K562 (cell line): Measurements from ENCODE around the gene CD40. TPM values are rescaled to one million over a fixed set of nuclear protein-coding genes. Genes with fewer than 3 reads are reported as not detected.

ENCODE experiments used
- ATAC-seq: fragments of 200-7000 bp; cut with Tn5 transposase; 3 replicates; pipeline ENCODE4 v1.9.1; 2020; ENCODE audit warnings: moderate library complexity
- BruUV-seq: library from RNA; stranded (reverse); fragments of 400-500 nt; replicated peaks from 2 replicates; lab custom pipeline; 2021; lab: Mats Ljungman, UMichigan
- CTCF ChIA-PET: fragments of 300-600 bp; formaldehyde crosslinking; extraction: SDS; loops from one replicate; lab custom pipeline; 2021; ENCODE audit warnings: low intra/inter-chr PET ratio; lab: Yijun Ruan, JAX
- POLR2A ChIA-PET: fragments of 300-600, 350-650 bp; sonication (Branson Sonifier 250); formaldehyde crosslinking; extraction: SDS; loops from one replicate; lab custom pipeline; 2021; ENCODE audit warnings: antibody characterized with exemption, inconsistent platforms; lab: Yijun Ruan, JAX
- DNase-seq, 4 experiments: peaks; one replicate each; pipeline versions ENCODE4 v3.0.0 to v3.0.0-alpha.2; 2011 to 2018; ENCODE audit warnings: low spot score in 3 of 4, mixed read lengths in 3 of 4; ENCODE audit errors: extremely low read depth in 1 of 4
- FAIRE-seq: peaks from 2 replicates; lab custom pipeline; 2011; peaks lifted over from hg19 to GRCh38; lab: Jason Lieb, UNC
- H2AFZ ChIP-seq: 2 replicates; pipeline ENCODE4 v1.6.0; 2011; ENCODE audit warnings: low read depth, low read length, control low read depth, inconsistent platforms
- H3K27ac ChIP-seq: fragments of 200-600 bp; 3 replicates; pipeline ENCODE4 v1.8.0; 2011; ENCODE audit warnings: low read depth, mild to moderate bottlenecking, control low read depth, inconsistent platforms, low read length, moderate library complexity, mixed read lengths; ENCODE audit errors: extremely low read depth
- H3K27me3 ChIP-seq, 2 experiments: fragments of 300-600 bp in 1 of 2; 2 replicates in 1 of 2; 3 replicates in 1 of 2; pipeline versions ENCODE4 v1.6.0 to v1.8.0; 2011; ENCODE audit warnings: inconsistent platforms in 2 of 2, low read length in 2 of 2, mild to moderate bottlenecking in 1 of 2, mixed read lengths in 1 of 2, moderate library complexity in 1 of 2; ENCODE audit not compliant: control insufficient read depth in 2 of 2, insufficient read depth in 2 of 2
- H3K36me3 ChIP-seq: fragments of 300-600 bp; 3 replicates; pipeline ENCODE4 v1.8.0; 2011; ENCODE audit warnings: mild to moderate bottlenecking, low read length, inconsistent platforms; ENCODE audit not compliant: control insufficient read depth, insufficient read depth
- H3K4me1 ChIP-seq, 2 experiments: fragments of 200-600 bp in 1 of 2; replicated peaks in 1 of 2; 2 replicates in 1 of 2; 3 replicates in 1 of 2; pipeline versions ENCODE4 v1.5.1 to v1.8.0; 2011; ENCODE audit warnings: inconsistent platforms in 2 of 2, low read length in 2 of 2, mild to moderate bottlenecking in 1 of 2, mixed read lengths in 1 of 2, moderate library complexity in 1 of 2; ENCODE audit not compliant: control insufficient read depth in 2 of 2, insufficient read depth in 2 of 2
- H3K4me2 ChIP-seq: 2 replicates; pipeline ENCODE4 v1.6.1; 2011; ENCODE audit warnings: low read length, control low read depth, inconsistent platforms, mixed read lengths; ENCODE audit not compliant: insufficient read depth
- H3K4me3 ChIP-seq: fragments of 200-600 bp; sonication (generic), shearing (Covaris generic); 2 replicates; pipeline ENCODE4 v1.5.1; 2016; ENCODE audit warnings: control low read depth, inconsistent platforms
- H3K79me2 ChIP-seq: fragments of 200-600 bp; 3 replicates; pipeline ENCODE4 v1.8.0; 2011; ENCODE audit warnings: low read length, inconsistent platforms; ENCODE audit not compliant: control insufficient read depth, insufficient read depth
- H3K9ac ChIP-seq, 2 experiments: 2 replicates each; pipeline versions ENCODE4 v1.6.0 to v1.6.1; 2011; ENCODE audit warnings: low read depth in 2 of 2, low read length in 2 of 2, control low read depth in 1 of 2, inconsistent platforms in 1 of 2, mild to moderate bottlenecking in 1 of 2, mixed read lengths in 1 of 2; ENCODE audit not compliant: insufficient read depth in 1 of 2
- H3K9me1 ChIP-seq: one replicate; pipeline ENCODE4 v1.6.0; 2011; ENCODE audit warnings: inconsistent platforms, mild to moderate bottlenecking, low read length, moderate library complexity; ENCODE audit not compliant: control insufficient read depth, insufficient read depth
- H3K9me3 ChIP-seq: replicated peaks from 2 replicates; pipeline ENCODE4 v1.5.1; 2011; ENCODE audit warnings: low read depth, low read length, inconsistent platforms; ENCODE audit not compliant: control insufficient read depth, insufficient read depth
- H4K20me1 ChIP-seq: replicated peaks from 2 replicates; pipeline ENCODE4 v1.6.1; 2011; ENCODE audit warnings: low read length, inconsistent platforms, mixed read lengths; ENCODE audit not compliant: control insufficient read depth, insufficient read depth
- ARID3A ChIP-seq: IDR thresholded peaks from 2 replicates; pipeline ENCODE4 v1.6.1; 2012; ENCODE audit warnings: low read depth, low read length, improper control_type of control experiment, borderline replicate concordance
- CHD2 ChIP-seq: IDR thresholded peaks from 2 replicates; pipeline ENCODE4 v1.6.1; 2011; ENCODE audit warnings: low read depth, low read length
- MTA3 ChIP-seq: fragments of 450-650 bp; formaldehyde crosslinking; IDR thresholded peaks from 2 replicates; pipeline ENCODE4 v1.6.1; 2017; ENCODE audit warnings: mild to moderate bottlenecking, borderline replicate concordance
- SREBF1 ChIP-seq: fragments of 150-350 bp; IDR thresholded peaks from 2 replicates; pipeline ENCODE4 v1.6.1; 2014; ENCODE audit warnings: antibody characterized with exemption, low read depth, low read length, borderline replicate concordance
- WGBS: fragments of 100-300 bp; shearing (Covaris generic); methylation state at CpG from one replicate; pipeline ENCODE4 v1.1.6; 2016; ENCODE audit warnings: low coverage, mixed read lengths; ENCODE audit not compliant: insufficient coverage; ENCODE audit errors: missing lambda C conversion rate; 5-methylcytosine and 5-hydroxymethylcytosine counted together
- in situ Hi-C: fragments of 300-500 bp; cut with MboI; formaldehyde crosslinking; loops from 4 replicates; pipeline ENCODE4 v1.15.0; 2018; ENCODE audit warnings: inconsistent platforms, mixed read lengths
- intact Hi-C: fragments of 100-400 bp; cut with micrococcal nuclease; formaldehyde crosslinking; loops from 2 replicates; pipeline ENCODE4 v1.14.2; 2022
- polyA plus RNA-seq, 8 experiments: library from polyadenylated mRNA; depleted of rRNA in 4 of 8; stranded (reverse) in 5 of 8; unstranded in 3 of 8; fragments of >200 nt; fragmentation: Nextera tagmentation in 2 of 8; fragmentation: Illumina TruSeq in 1 of 8; extraction: Ambion mirVana in 2 of 8; extraction: Trizol in 1 of 8; gene quantifications; 2 replicates each; pipeline versions ENCODE4 v1.2.1 to v1.2.3, GENCODE V29; 2011 to 2014; ENCODE audit warnings: inconsistent platforms in 1 of 8, missing spikeins in 1 of 8
- total RNA-seq, 7 experiments: library from RNA; depleted of rRNA in 6 of 7; stranded (reverse); fragments of >200 nt in 6 of 7; fragmentation: Illumina TruSeq in 2 of 7; extraction: Trizol in 2 of 7; gene quantifications; 2 replicates each; pipeline versions ENCODE4 v1.2.1 to v1.2.3, GENCODE V29; 2011 to 2021; ENCODE audit warnings: low replicate concordance in 1 of 7
- TF ChIP-seq, protein P1 (sequence below): sonication (generic); formaldehyde crosslinking; IDR thresholded peaks from 2 replicates; pipeline ENCODE4 v1.8.0; 2023; ENCODE audit warnings: mild to moderate bottlenecking, missing genetic modification reagents

The CD40 gene
- total and polyA plus RNA-seq, 9 of the 15 experiments (the other 6 are each of a cell fraction or from before 2014, with no cell fraction given) = 0.76 to 3.7 (median 1.6) TPM

GRCh38 chr20:46145713-46146112, 27.6 kb downstream of the CD40 start:
- H2AFZ ChIP-seq = no peak overlapping the region
- no peaks in the 10 kb centered on the region for H3K79me2 ChIP-seq
- CTCF ChIA-PET = no interaction called here
- no peaks in the 10 kb centered on the region for H3K9me3 ChIP-seq
- FAIRE-seq (no peak), DNase-seq (no peak), ATAC-seq (no peak)
- H3K9ac ChIP-seq = no peak overlapping the region
- intact Hi-C loops (no loop called here), in situ Hi-C loops (loop anchor here (25.0 kb wide), 1 partner anchor 167 kb away; the partner anchor contains the start of gene CDH22)
- POLR2A ChIA-PET = no interaction called here
- H3K4me1 ChIP-seq = 0 out of 5 replicates have a peak, but pooled peaks cover 0 to 2% of the 10 kb centered on the region in 2 experiments
- H4K20me1 ChIP-seq = peaks cover 14% of the 10 kb centered on the region; the same call in 1 of the 2 replicates
- peaks cover 14 to 60% of the 10 kb centered on the region in 2 experiments for H3K27me3 ChIP-seq
- no TSS peak for BruUV-seq
- no peak overlapping the region for H3K27ac ChIP-seq
- WGBS = 0% methylated on average over 3 of the region's 3 CpGs
- H3K4me2 ChIP-seq = no peak overlapping the region
- no peaks in the 10 kb centered on the region for H3K9me1 ChIP-seq
- H3K4me3 ChIP-seq = no peak overlapping the region
- no peaks in the 10 kb centered on the region for H3K36me3 ChIP-seq
- no peak for TF ChIP-seq MTA3
- TF ChIP-seq, protein P1, sequence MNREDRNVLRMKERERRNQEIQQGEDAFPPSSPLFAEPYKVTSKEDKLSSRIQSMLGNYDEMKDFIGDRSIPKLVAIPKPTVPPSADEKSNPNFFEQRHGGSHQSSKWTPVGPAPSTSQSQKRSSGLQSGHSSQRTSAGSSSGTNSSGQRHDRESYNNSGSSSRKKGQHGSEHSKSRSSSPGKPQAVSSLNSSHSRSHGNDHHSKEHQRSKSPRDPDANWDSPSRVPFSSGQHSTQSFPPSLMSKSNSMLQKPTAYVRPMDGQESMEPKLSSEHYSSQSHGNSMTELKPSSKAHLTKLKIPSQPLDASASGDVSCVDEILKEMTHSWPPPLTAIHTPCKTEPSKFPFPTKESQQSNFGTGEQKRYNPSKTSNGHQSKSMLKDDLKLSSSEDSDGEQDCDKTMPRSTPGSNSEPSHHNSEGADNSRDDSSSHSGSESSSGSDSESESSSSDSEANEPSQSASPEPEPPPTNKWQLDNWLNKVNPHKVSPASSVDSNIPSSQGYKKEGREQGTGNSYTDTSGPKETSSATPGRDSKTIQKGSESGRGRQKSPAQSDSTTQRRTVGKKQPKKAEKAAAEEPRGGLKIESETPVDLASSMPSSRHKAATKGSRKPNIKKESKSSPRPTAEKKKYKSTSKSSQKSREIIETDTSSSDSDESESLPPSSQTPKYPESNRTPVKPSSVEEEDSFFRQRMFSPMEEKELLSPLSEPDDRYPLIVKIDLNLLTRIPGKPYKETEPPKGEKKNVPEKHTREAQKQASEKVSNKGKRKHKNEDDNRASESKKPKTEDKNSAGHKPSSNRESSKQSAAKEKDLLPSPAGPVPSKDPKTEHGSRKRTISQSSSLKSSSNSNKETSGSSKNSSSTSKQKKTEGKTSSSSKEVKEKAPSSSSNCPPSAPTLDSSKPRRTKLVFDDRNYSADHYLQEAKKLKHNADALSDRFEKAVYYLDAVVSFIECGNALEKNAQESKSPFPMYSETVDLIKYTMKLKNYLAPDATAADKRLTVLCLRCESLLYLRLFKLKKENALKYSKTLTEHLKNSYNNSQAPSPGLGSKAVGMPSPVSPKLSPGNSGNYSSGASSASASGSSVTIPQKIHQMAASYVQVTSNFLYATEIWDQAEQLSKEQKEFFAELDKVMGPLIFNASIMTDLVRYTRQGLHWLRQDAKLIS = no peak
- TF ChIP-seq SREBF1 = no peak
- TF ChIP-seq CHD2 = no peak
- TF ChIP-seq ARID3A = no peak
